Measurements from ENCODE around the gene ZNF804A. TPM values are rescaled to one million over a fixed set of nuclear protein-coding genes. Genes with fewer than 3 reads are reported as not detected.

ZNF804A gene
- total and polyA plus RNA-seq, 2 donors, result 0.35 to 4.3 TPM

DNA sequence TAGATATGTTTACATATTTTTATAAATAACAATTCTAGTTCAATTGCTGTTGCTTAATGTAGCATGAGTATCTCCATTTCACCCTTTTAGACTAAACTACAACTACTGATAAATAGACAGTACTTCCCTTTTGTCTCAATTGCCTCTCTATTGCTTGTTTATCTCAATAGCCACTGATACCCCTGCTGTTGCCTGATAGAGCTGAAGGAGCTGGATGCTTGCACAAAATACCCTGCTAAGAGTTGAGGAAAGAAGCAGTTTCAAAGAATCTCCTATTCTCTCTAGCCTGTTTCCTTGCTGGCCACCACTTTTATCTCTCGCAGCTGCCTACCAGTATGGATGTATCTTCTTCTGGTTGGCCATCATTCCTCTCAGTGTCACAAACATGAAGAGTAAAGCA lies 16.9 kb upstream of the ZNF804A start:
- no peaks in the 10 kb centered on the region for H3K4me1 ChIP-seq (ENCODE audit: insufficient read depth)
- no peak overlapping the region for H3K27ac ChIP-seq (ENCODE audit: low read depth)
- 90% methylated on average over 1 of the region's 1 CpG for WGBS
- H3K4me3 ChIP-seq (ENCODE audit: low read depth, low read length), result no peak overlapping the region
- H3K36me3 ChIP-seq (ENCODE audit: insufficient read depth), result no peaks in the 10 kb centered on the region
- no peak for DNase-seq (ENCODE audit: extremely low spot score)

DNA sequence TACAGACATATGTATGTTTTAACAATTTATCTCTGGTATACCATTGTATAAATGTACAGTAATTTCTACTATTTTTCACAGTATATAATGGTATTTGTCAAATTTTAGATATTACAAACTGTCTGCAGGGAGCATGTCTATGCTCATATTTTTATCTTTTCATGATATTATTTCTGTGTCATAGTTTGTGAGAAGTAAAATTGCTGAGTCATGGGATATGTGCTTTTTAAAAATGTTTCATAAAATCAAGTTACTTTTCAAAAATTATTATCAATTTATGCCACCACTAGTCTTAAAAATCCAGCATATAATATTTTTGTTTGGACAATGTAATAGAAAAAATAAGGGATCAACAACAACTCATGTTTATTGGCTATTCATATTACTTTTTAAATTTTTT lies 9.1 kb upstream of the ZNF804A start:
- H3K4me1 ChIP-seq (ENCODE audit: insufficient read depth), result no peaks in the 10 kb centered on the region
- no peak overlapping the region for H3K27ac ChIP-seq (ENCODE audit: low read depth)
- no peak for DNase-seq (ENCODE audit: extremely low spot score)
- H3K4me3 ChIP-seq (ENCODE audit: low read depth, low read length), result no peak overlapping the region
- H3K36me3 ChIP-seq (ENCODE audit: insufficient read depth), result no peaks in the 10 kb centered on the region

DNA sequence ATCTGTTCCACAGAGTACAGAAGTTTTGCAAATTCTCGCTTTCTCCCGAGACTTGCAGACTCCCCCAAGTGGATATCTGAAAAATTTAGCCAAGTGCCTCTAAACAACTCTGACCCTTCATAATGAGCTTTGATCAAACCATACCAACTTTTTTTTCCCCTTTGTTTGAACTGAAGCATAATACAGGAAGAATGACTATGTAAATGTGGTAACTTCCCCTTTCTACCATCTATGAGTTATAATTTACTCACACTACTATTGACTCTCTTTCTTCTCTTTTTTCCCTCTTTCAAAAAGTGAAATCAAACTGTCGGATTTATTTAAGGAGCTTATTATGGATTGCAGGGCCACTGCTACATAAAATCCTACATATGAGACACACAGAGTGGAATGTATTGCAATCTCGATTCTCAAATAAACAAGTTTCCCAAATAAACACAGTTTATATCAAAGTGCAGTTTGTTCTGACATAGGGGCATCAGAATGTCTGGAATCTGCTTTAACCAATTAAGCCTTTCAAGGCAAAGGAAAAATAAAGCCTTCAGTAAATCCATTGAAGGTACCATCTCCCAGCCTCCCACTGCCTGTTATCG lies 1.4 kb upstream of the ZNF804A start:
- peak overlapping the region; percentile 57 for H3K4me3 ChIP-seq (ENCODE audit: low read depth, low read length)
- no peaks in the 10 kb centered on the region for H3K36me3 ChIP-seq (ENCODE audit: insufficient read depth)
- no peak for DNase-seq (ENCODE audit: extremely low spot score)
- no peak overlapping the region for H3K27ac ChIP-seq (ENCODE audit: low read depth)
- H3K4me1 ChIP-seq (ENCODE audit: insufficient read depth), result no peaks in the 10 kb centered on the region
- WGBS, result 23% methylated on average over 5 of the region's 5 CpGs

DNA sequence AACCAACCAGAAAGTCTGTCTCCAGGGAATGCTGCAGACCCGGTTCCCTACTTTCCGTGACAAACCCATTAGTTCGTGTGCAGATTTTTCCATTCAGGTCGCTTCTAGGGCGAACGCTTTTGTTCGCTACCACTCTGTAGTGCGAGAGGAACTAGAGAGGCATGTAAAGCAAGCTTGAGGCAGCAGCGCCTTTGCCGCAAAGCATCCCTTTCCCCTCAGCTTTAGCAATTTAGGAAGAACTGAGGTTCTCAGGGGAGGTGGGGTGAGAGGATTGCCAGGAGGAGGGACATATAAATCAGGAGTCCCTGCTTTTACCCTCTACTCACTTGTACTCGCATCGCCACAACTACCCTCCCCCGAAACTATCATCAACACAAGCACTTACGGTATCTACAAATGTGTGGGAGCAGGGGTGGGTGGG lies 748 bp upstream of the ZNF804A start:
- Histone ChIP-seq H3K36me3 (ENCODE audit: insufficient read depth) (no peaks in the 10 kb centered on the region), H3K4me1 (ENCODE audit: insufficient read depth) (no peaks in the 10 kb centered on the region), H3K4me3 (ENCODE audit: low read depth, low read length) (peak overlapping the region; percentile 57), H3K27ac (ENCODE audit: low read depth) (no peak overlapping the region)
- DNase-seq (ENCODE audit: extremely low spot score), result peak; percentile 29
- 2% methylated on average over 14 of the region's 14 CpGs for WGBS

DNA sequence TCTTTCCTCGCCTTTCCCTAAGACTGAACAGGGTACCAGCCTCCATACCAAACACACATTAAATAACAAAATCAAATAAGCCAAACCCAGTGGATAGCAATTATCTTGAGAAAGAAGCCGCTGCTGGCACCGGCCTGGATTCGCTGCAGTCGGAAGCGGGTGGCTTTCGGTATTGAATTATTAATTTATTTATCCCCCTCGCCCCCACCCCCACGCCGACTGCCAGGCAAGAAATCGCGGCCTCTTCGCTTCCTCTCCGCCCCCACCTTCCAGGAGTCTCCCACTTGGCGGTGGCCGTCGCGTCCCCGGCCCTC lies 370 bp upstream of the ZNF804A start:
- Histone ChIP-seq H3K36me3 (ENCODE audit: insufficient read depth) (no peaks in the 10 kb centered on the region), H3K4me3 (ENCODE audit: low read depth, low read length) (peak overlapping the region; percentile 57), H3K27ac (ENCODE audit: low read depth) (no peak overlapping the region), H3K4me1 (ENCODE audit: insufficient read depth) (no peaks in the 10 kb centered on the region)
- WGBS, result under 1% methylated on average over 19 of the region's 19 CpGs
- DNase-seq (ENCODE audit: extremely low spot score), result no peak

DNA sequence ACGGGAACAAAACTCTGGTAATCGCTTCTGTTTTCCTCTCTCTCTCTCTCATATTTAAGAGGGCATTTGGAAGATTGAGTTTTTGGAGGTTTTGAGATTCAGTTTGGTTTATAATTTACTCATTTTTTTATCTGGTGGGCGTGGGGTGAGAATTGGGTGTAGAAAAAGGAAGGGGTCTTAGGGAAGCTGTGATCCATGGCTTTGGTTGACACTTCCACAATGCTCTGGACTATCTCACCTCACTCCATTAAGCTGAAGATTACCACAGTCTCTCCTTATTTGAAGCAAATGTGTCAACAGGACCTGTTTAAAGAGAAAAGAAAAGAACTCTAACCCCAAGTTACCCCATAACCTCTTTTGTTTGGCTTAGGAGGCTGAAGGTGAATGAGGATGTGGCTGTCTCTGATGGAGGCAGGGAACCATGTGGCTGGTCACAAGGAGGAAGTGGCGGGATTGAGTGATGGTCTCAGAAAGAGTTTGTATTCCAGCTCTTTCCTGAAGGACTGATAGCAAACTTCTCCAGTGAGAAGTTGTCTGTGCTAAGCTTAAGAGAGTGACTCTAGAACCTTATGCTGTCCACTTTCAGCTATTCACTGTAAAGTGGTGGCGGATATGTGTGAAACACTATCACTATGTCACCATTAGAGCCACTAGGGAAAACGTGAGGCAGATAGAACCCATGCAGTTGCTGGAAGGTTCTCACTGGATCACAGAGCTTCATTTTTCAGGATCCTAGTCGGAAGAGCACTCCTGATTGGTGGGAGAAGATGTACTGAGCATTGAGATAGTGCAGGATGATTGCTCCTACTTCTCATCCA lies 934 bp downstream of the ZNF804A start:
- H3K27ac ChIP-seq (ENCODE audit: low read depth), result no peak overlapping the region
- WGBS, result 36% methylated on average over 7 of the region's 7 CpGs
- H3K4me3 ChIP-seq (ENCODE audit: low read depth, low read length), result peak overlapping the region; percentile 57
- H3K4me1 ChIP-seq (ENCODE audit: insufficient read depth), result no peaks in the 10 kb centered on the region
- no peak for DNase-seq (ENCODE audit: extremely low spot score)
- H3K36me3 ChIP-seq (ENCODE audit: insufficient read depth), result no peaks in the 10 kb centered on the region

DNA sequence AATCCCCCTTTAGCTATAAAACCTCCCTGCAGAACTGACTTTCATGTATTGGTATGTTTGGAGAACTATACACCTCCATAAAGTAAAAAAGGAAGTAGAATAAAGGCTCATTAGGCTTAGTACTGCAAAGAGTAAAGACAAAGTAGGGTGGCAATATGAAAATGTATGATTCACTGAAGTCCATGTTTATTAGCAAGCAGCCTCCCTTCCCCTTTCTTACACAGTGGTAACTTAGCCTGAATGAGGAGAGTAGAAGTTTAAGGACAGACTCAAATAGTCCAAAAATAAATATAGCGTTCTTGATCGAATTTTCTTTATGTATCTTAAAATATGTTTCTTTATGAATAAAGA lies 1.5 kb downstream of the ZNF804A start:
- no peak for DNase-seq (ENCODE audit: extremely low spot score)
- Histone ChIP-seq H3K27ac (ENCODE audit: low read depth) (no peak overlapping the region), H3K4me3 (ENCODE audit: low read depth, low read length) (no peak overlapping the region), H3K36me3 (ENCODE audit: insufficient read depth) (no peaks in the 10 kb centered on the region), H3K4me1 (ENCODE audit: insufficient read depth) (no peaks in the 10 kb centered on the region)
- WGBS, result 73% methylated on average over 2 of the region's 2 CpGs

DNA sequence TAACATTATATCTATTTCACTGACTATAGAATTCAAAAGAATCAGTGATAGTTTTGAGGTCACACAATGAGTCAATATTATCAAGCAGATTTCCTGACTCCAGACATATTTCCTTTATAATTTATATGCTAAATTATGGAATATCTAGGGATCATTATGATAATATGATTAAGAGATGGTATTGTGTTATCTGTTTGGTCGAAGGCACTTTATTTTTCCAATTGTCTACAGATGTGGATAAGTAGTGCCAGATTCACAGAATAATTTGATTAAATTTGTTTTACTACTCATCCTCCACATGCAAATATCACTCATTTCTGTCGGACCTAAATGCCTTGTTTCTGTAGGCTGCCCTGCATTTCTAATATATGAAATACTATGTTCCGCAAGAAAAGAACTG lies 4.4 kb downstream of the ZNF804A start:
- no peak overlapping the region for H3K27ac ChIP-seq (ENCODE audit: low read depth)
- no peaks in the 10 kb centered on the region for H3K4me1 ChIP-seq (ENCODE audit: insufficient read depth)
- no peaks in the 10 kb centered on the region for H3K36me3 ChIP-seq (ENCODE audit: insufficient read depth)
- no peak for DNase-seq (ENCODE audit: extremely low spot score)
- no peak overlapping the region for H3K4me3 ChIP-seq (ENCODE audit: low read depth, low read length)
- 94% methylated on average over 3 of the region's 3 CpGs for whole genome bisulfite sequencing

DNA sequence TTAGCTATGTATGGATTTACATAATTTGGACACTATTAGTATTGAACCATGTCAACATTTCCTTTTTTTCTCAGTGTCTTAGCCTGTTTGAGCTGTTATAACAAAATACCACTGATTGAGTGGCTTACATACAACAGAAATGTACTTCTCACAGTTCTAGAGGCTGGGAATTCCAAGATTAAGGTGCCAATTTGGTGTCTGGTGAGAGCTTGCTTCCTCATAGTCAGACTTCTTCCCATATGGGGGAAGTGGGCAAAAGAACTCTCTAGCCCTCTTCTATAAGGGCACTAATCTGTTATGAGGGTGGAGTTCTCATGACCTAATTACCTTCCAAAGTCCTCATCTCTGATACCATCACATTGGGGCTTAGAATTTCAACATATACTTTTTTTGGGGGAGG lies 12.6 kb downstream of the ZNF804A start:
- H3K4me3 ChIP-seq (ENCODE audit: low read depth, low read length), result no peak overlapping the region
- no peaks in the 10 kb centered on the region for H3K36me3 ChIP-seq (ENCODE audit: insufficient read depth)
- DNase-seq (ENCODE audit: extremely low spot score), result no peak
- H3K4me1 ChIP-seq (ENCODE audit: insufficient read depth), result no peaks in the 10 kb centered on the region
- H3K27ac ChIP-seq (ENCODE audit: low read depth), result no peak overlapping the region

DNA sequence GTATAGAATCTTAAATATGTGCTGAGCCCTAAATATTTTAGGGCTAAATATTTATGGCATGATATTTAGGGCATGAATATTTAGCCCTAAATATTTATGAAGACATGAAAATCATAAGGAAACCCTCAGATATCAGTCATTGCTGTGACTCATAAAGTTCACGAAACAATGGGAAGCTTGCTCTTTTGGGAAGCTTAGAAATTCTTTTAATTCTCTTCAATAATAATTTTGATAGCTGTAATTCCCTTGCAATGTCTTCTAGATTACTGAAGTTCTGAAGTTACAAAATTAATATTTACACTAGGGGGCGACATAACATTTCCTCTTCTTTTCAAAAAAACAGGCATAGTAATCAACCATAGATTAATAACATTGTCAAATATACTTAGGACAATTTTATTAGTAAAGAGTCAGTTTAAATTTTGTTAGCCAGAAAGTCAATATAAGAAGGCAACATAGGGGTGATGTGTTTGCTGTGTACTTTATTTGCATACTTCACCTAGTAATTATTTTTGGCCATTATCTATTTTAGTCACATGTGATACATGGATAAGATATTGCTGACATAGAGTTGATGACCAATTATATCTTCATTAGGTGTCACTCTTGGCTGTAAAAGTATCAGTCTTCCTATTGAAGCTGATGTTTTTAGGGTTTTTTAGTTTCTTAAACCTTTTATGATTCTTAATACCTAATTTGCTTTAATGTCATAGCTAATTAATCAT lies 13.2 kb downstream of the ZNF804A start:
- no peaks in the 10 kb centered on the region for H3K36me3 ChIP-seq (ENCODE audit: insufficient read depth)
- no peak overlapping the region for H3K4me3 ChIP-seq (ENCODE audit: low read depth, low read length)
- no peak for DNase-seq (ENCODE audit: extremely low spot score)
- H3K4me1 ChIP-seq (ENCODE audit: insufficient read depth), result no peaks in the 10 kb centered on the region
- WGBS, result 44% methylated on average over 2 of the region's 2 CpGs
- H3K27ac ChIP-seq (ENCODE audit: low read depth), result no peak overlapping the region

DNA sequence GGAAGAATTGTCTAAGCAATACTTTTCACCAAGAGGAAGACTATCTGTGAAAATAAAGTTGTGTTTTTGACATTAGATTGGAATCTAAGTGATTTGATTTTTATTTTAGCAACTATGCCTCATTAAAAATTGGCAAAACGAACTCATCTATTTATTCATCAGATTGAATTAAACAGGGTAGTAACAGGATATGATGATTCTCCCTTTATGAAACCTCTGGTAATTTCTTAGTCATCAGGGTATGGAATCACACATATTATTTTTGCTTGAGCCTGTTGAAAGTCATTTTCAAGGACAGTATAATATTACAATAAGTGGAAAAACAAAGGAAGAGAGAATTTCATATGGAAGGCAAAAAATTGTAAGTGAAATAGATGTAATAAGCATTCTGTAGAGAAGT lies 22.0 kb downstream of the ZNF804A start:
- WGBS, result 58% methylated on average over 1 of the region's 1 CpG
- H3K36me3 ChIP-seq (ENCODE audit: insufficient read depth), result no peaks in the 10 kb centered on the region
- no peak for DNase-seq (ENCODE audit: extremely low spot score)

DNA sequence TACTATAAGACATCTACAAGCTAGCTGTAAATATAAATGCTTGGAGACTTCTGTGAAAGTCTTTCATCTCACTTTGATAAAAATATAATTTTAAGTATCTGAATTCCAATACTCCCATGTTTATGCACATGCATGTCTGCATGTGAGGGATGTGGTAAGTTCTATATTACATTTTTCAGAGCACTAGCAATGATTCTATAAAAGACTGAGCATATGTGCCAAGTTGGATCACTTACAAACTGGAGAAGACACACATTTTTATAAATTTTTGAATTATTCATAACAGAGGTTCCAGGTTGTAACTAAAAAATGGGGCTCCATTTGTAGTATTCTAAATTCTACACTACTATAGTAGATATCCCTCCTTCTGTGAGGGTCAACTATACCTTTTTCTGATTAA lies 26.0 kb downstream of the ZNF804A start:
- no peak overlapping the region for H3K27ac ChIP-seq (ENCODE audit: low read depth)
- H3K4me1 ChIP-seq (ENCODE audit: insufficient read depth), result no peaks in the 10 kb centered on the region
- H3K36me3 ChIP-seq (ENCODE audit: insufficient read depth), result no peaks in the 10 kb centered on the region
- no peak overlapping the region for H3K4me3 ChIP-seq (ENCODE audit: low read depth, low read length)
- DNase-seq (ENCODE audit: extremely low spot score), result no peak

More for the DNA sequence above, 22.0 kb downstream of the ZNF804A start:
- H3K4me1 ChIP-seq (ENCODE audit: insufficient read depth), result no peaks in the 10 kb centered on the region
- no peak overlapping the region for H3K4me3 ChIP-seq (ENCODE audit: low read depth, low read length)
- no peak overlapping the region for H3K27ac ChIP-seq (ENCODE audit: low read depth)

DNA sequence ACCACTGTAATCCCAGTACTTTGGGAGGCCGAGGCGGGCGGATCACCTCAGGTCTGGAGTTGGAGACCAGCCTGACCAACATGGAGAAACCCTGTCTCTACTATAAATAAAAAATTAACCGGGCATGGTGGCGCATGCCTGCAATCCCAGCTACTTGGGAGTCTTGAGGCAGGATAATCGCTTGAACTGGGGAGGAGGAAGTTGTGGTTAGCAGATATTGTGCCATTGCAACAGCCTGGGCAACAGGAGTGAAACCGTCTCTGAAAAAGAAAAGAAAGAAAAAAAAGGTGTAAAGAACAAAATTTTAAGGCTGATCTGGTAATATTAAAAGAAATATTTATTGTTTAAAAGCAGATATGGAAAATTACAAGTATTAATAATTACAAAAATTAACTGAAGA lies 29.7 kb downstream of the ZNF804A start:
- Histone ChIP-seq H3K36me3 (ENCODE audit: insufficient read depth) (no peaks in the 10 kb centered on the region), H3K4me3 (ENCODE audit: low read depth, low read length) (no peak overlapping the region), H3K4me1 (ENCODE audit: insufficient read depth) (no peaks in the 10 kb centered on the region), H3K27ac (ENCODE audit: low read depth) (no peak overlapping the region)
- no peak for DNase-seq (ENCODE audit: extremely low spot score)
- 92% methylated on average over 7 of the region's 7 CpGs for WGBS

DNA sequence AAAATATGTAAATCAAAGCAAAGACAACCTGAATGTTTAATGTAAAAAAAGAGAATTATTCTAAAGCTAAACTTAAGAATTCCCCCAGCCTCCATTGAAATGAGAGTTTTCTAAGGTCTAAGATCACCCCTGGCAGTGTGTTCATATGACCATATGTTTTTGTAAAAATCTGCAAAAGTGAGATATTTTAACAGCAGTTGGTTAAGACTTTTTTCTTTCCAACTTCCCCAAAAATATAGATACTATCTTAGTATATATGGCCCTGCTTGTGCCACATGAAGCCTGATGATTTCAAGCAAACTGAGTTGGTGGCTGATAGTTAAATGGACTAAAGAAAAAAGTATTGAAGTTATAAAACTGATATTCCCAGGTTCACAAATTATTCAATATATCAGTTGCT lies 35.4 kb downstream of the ZNF804A start:
- DNase-seq (ENCODE audit: extremely low spot score), result no peak

More for the DNA sequence above, 35.4 kb downstream of the ZNF804A start:
- Histone ChIP-seq H3K4me1 (ENCODE audit: insufficient read depth) (no peaks in the 10 kb centered on the region), H3K4me3 (ENCODE audit: low read depth, low read length) (no peak overlapping the region), H3K36me3 (ENCODE audit: insufficient read depth) (no peaks in the 10 kb centered on the region), H3K27ac (ENCODE audit: low read depth) (no peak overlapping the region)

Data from urinary bladder (tissue), 4 donors.